ENCODE results near the gene DCANP1. TPM values are rescaled to one million over a fixed set of nuclear protein-coding genes. Genes with fewer than 3 reads are reported as not detected.

Gene DCANP1
- total RNA-seq, 2 donors from 2014 or later = not detected

GRCh38 chr5:135460246-135461033 is 13.3 kb upstream of the DCANP1 start:
- peak; percentile 58 for DNase-seq (ENCODE audit: low spot score)
- intact Hi-C loops (cut with DNase I) = loop anchor here in 1 of 2 donors (5.0 kb wide), 1 partner anchor 92 kb away; no protein-coding TSS in a partner anchor

DNA sequence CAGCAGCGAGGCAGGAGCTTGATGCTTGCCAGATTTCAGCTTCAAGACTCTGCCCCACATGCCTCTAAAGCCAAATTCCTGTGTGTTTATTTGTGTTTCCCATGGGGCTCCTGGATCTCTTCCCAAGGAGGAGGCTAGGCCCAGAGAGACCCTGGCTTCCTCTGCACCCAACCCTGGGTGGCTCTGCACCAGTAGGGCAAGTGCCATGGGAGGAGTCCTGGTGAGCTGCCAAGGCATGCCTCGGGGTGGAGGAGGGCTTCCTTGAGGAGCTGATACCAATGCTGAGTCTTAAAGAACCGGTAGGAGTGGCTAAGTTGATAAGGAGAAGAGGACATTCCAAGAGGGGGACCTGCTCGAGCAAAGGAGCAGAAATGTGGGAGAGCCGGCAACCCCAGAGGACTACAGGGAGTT is 11.8 kb upstream of the DCANP1 start:
- DNase-seq (ENCODE audit: low spot score) = peak; percentile 76
- intact Hi-C loops (cut with DNase I) = no loop called here

GRCh38 chr5:135458356-135458755 is 11.2 kb upstream of the DCANP1 start:
- intact Hi-C loops (cut with DNase I) = no loop called here

DNA sequence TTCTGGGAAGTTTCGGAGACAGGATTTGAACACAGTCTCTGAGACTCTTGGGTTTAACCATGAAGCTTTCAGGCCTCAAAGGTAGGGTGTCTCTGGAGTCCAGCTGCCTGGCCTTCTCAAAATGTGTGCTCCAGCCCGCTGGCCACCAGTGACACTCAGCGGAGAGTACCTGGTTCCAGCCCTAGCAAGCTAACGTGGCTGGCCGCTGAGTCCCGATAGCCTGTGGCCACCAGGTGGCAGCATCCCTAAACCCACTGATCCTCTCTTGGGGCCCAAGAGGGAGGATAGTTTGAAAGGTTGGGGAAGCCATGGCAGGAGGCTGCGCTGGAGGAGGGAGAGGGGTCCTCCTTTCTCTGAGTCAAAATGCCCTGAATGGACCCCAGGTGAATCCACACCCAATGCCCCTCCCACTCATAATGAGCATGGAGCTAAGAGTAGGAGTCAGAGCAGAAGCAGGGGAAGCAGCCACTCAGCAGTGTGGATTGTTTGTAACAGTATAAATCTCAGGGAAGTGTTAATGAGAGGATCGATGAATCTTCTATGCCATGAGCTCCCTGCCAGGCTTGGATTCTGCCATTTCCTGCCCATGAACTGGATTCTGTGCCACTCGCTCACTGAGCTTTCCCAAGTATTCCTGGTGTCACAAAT is 10.4 kb upstream of the DCANP1 start:
- intact Hi-C loops (cut with DNase I) = no loop called here
- DNase-seq (ENCODE audit: low spot score) = peak; percentile 87

More at GRCh38 chr5:135458356-135458755, 11.2 kb upstream of the DCANP1 start:
- peak; percentile 7 for DNase-seq (ENCODE audit: low spot score)

DNA sequence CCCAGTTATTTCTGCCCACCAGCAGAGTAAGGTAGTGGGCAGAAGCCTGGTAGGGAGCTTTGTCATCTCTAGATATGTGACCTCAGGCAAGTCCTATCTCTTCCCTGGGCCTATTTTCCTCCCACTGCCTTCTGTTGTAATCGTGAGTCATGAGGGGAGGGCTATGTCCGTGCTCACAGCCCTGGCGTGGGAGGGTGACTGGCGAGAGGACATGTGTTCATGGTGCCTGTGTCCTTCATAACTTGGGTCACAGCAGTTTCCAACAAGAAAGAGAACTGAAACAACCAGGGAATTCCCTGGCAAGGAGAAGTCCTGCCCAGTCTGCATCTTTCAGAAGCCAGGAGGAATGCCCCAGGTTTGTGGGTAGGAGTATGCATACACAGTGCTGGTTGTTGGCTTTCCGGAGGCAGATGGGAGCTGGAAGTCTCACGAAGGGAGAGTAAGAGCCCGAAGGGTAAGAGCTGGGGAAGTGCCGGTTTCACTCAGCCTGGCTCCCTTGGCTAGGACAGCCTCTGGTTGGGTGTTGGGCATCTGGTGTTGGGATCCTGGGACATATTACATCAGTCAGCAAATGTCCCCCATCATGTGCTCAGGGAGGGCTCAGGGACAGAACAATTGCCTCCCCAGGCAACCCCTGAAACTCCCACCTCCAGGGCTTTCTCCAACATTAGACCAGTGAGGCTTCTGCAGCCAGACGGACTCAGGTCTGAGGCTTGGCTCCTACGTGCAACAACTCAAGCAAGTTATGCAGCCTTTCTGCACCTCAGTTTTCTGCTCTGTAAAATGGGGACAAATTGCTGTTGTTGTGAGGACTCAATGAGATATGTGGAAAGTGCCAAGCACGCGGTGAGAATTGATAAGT is 9.3 kb upstream of the DCANP1 start:
- intact Hi-C loops (cut with DNase I) = no loop called here
- DNase-seq (ENCODE audit: low spot score) = peak; percentile 91

DNA sequence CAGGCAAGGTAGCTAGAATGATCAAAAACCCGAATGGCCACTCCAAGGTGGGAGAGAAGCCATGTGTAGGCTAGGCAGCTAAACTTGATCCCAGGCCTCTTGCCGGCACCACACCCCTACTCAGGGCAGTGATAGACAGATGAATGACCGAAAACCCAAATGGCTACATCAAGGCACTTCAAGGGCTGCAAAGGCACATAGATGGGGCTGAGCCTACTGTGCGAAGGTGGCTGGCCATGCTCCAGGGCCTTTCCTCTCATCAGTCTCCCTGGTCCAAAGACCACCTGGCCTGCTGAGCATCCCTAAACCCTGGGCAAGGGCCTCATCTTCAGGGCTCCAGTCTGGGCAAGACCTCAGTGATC is 8.7 kb upstream of the DCANP1 start:
- intact Hi-C loops (cut with DNase I) = no loop called here
- peak; percentile 30 for DNase-seq (ENCODE audit: low spot score)

DNA sequence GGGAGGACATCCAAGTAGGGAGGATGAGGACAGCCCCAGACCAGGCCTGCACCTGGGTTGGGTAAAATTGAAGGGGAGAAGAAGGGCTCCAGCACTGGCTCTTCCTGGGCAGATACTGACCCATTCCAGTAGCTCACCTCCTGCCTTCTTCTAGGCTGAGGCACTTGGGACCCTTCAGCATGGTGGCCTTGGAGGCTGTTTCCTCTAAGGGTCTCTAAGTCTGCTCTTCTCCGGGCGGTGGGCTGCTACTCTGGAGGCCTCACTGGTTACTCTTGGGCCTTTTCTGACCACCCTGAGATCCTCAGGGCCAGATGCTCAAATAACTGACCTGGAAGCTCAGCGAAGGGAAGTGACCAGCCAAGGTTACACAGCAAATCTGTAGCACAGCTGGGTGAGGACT is 7.8 kb upstream of the DCANP1 start:
- intact Hi-C loops (cut with DNase I) = no loop called here
- peak; percentile 34 for DNase-seq (ENCODE audit: low spot score)

GRCh38 chr5:135453613-135454012 is 6.5 kb upstream of the DCANP1 start:
- no peak for DNase-seq (ENCODE audit: low spot score)
- intact Hi-C loops (cut with DNase I) = no loop called here

DNA sequence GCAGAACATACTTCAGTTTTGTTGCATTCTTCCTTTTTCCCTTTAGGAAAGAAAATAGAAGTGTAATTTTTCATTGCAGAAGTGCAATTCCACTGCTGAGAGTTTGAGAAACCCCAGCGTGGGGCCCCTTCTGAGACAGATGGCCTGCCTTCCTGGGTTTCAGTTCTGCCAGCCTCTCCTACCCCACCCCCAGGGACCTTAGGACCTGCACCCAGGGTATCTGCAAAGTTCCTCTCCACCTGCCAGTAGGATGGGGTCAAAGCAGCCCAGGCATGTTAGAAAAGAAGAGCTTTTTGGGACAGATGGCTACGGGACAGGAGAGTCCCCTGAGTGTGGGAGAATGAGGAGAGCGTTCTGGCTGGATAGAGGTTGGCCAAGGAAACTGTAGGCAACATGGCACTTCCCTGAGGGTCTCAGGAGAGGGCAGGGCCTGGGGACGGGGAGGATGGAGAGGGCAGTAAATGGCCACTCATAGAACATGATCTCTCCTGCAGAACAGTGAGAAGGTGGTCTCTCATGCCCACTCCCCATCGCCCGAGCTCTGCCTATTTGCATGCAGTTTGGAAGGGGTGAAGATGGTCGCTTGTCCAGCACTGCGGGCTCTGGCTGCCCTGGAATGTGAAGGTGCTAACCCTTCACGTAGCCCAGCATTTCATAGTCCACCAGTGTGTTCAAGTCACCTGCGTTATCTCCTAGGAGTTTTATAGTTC is 5.3 kb upstream of the DCANP1 start, which contains the start of gene TIFAB:
Gene TIFAB (minus strand): TSS at position 31 of the 710 bp plus-strand sequence. CDS start 2,412 bp downstream, outside the sequence.
- DNase-seq (ENCODE audit: low spot score) = peak; percentile 58

DNA sequence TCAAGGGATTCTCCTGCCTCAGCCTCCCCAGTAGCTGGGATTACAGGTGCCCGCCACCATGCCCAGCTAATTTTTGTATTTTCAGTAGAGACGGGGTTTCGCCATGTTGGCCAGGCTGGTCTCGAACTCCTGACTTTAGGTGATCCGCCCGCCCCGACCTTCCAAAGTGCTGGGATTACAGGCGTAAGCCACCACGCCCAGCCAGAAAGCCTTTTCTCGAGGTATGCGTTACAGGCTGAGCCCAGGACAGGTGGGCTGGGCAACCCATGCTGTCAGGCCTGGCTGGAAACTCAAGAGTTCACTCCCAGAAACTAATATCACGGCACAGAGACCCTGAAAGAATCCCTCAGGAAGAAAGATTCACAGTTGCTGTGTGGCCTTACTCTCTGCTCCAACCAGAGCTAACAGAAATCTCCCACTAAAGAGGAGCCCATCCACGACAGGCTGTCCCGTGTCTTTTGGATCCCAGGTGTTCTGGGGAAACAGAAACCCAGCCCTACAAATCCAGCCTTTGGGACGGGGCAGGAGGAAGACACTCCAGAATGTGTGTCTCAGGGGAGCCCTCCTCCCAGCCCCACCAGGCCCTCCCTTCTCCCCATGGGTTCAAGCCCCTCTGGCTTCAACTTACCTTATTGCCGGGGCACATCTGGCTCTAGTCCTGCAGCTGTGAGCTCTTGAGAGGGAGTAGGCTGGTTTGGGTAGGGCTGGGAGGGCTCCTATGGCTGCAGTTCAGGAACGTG is 4.6 kb upstream of the DCANP1 start:
- peak; percentile 32 for DNase-seq (ENCODE audit: low spot score)
- intact Hi-C loops (cut with DNase I) = no loop called here

More for the DNA sequence above, 5.3 kb upstream of the DCANP1 start, which contains the start of gene TIFAB:
- intact Hi-C loops (cut with DNase I) = no loop called here

DNA sequence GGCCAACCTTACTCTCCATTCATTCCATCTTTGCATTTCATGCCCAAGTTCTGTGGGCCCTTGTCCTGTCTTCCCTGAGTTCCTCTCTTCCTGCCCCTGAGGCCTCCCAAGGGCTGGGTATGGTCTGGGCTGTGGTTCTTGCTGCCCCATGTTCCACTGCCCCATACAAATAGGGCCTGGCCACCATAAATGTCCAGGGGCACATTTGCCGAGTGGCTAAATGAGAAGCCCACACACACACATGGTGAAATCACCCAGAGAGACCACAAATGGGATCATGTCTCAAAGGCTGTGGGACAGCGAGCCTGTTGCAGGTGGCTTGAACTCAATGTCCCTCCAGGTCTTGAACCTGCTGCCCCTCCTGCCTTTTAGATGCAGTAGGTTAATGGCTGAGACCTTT is 3.8 kb upstream of the DCANP1 start:
- intact Hi-C loops (cut with DNase I) = no loop called here

GRCh38 chr5:135450336-135450735 is 3.2 kb upstream of the DCANP1 start:
- peak; percentile 9 for DNase-seq (ENCODE audit: low spot score)
- intact Hi-C loops (cut with DNase I) = no loop called here

More for the DNA sequence above, 3.8 kb upstream of the DCANP1 start:
- DNase-seq (ENCODE audit: low spot score) = peak; percentile 17

DNA sequence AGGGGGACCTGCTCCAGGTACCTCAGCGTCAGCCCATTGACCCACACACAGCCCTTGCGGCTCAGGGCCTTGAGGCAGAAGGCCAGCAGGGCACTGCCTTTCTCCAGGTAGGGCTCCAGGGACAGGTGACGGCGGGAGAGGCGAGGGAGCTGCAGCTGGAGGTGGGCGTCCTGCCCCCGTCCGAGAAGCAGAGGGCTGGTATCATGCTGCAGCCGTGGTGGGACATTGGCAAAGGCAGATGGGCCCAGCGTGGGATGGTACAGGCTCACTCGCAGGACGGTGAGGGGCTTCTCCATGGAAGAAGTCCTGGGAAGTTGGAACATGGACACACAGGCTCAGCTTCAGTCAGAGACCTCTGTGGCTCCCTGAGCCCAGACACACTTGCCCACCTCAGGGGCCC is 2.5 kb upstream of the DCANP1 start:
- peak; percentile 60 for DNase-seq (ENCODE audit: low spot score)

GRCh38 chr5:135448791-135449507 is 1.8 kb upstream of the DCANP1 start:
- intact Hi-C loops (cut with DNase I) = no loop called here
- DNase-seq (ENCODE audit: low spot score) = peak; percentile 14

More for the DNA sequence above, 2.5 kb upstream of the DCANP1 start:
- intact Hi-C loops (cut with DNase I) = no loop called here

GRCh38 chr5:135448071-135448739 is 1.1 kb upstream of the DCANP1 start:
- no peak for DNase-seq (ENCODE audit: low spot score)
- intact Hi-C loops (cut with DNase I) = no loop called here

DNA sequence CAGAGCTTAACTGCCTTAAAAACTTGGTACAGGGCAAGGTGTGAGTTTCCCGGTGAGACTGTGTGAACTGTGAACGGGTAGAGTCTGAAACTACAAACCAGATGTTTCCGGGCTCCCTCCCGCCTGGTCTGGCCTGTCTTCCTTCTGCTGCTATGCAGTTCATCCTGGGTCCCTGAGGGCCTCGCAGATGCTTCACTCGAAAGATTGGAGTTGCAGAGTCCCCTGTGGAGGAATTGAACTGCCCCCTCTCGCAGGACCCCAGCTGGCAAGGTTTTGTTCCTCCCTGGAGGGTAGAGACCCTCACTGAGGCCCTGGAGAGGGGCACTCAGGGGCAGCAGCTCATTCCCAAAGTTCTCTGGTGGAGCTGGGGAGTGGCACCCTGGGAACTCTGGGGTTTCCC is 533 bp downstream of the DCANP1 start:
- peak; percentile 40 for DNase-seq (ENCODE audit: low spot score)
- intact Hi-C loops (cut with DNase I) = no loop called here

GRCh38 chr5:135446206-135446605 is 942 bp downstream of the DCANP1 start:
- intact Hi-C loops (cut with DNase I) = no loop called here
- DNase-seq (ENCODE audit: low spot score) = peak; percentile 63

All from posterior vena cava (tissue), 2 donors.